A549 treated with GW870086 at 1 μM for 4 hours (cell line): ENCODE measurements around the gene PIK3C3. TPM values are rescaled to one million over a fixed set of nuclear protein-coding genes. Genes with fewer than 3 reads are reported as not detected.

ENCODE experiments used
- total RNA-seq: library from RNA; stranded (reverse); fragments of 200-300 nt; extraction: Qiagen RNA extraction; gene quantifications from 5 replicates; pipeline ENCODE4 v1.2.3, GENCODE V29; 2022; ENCODE audit warnings: low read depth

PIK3C3 gene
- 17.6 to 20.8 TPM (median 20.1 TPM) in 5 replicates for total RNA-seq

GRCh38 chr18:41954827-41955613 lies at the start of gene PIK3C3:
Gene PIK3C3, plus strand, starts transcription at chr18:41955234. Its CDS starts 58 bp downstream, at chr18:41955292.

